Limb (tissue), 2 donors: ENCODE results near the gene MRM3.
"Not testable (repeated sequence)": the region's sequence is repeated elsewhere in the genome, so short reads cannot be mapped to it uniquely, and the experiment has no call there.

Source experiments
- DNase-seq, 2 donors: peaks; one replicate each; pipeline ENCODE4 v3.0.0-alpha.2; 2016; ENCODE audit errors: extremely low spot score in 2 of 2

Gene MRM3

DNA sequence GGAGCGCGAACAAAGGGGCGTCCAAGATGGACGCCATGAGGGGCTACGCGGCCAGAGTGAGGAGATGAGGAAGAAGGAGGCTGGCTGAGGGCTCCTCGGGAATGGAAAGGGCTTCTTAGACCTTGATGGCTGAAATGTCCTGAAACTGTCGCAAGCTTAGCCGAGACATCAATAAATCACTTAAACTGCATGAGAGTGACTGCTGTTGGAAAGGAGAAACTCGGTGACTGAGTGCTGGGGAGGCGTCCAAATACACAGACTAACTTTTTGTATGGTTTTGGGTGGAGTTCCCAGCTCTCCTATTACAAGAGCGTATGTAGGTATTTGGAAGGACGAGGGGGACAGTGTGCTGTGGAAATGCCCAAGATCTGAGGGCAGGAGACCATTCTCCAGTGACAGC is 28.7 kb upstream of the MRM3 start:
- no peak for DNase-seq

DNA sequence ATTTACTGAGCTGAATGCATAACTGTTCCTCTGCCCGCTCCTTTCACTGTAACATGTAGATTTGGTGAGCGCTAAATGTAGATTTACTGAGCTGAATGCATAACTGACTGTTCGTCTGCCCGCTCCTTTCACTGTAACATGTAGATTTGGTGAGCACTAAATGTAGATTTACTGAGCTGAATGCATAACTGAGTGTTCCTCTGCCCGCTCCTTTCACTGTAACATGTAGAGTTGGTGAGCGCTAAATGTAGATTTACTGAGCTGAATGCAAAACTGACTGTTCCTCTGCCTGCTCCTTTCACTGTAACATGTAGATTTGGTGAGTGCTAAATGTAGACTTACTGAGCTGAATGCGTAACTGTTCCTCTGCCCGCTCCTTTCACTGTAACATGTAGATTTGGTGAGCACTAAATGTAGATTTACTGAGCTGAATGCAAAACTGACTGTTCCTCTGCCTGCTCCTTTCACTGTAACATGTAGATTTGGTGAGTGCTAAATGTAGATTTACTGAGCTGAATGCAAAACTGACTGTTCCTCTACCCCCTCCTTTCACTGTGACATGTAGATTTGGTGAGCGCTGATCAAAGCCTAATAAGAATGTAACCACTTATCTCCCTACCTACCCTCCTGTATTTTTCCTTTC is 26.7 kb upstream of the MRM3 start:
- not testable (repeated sequence) for DNase-seq

DNA sequence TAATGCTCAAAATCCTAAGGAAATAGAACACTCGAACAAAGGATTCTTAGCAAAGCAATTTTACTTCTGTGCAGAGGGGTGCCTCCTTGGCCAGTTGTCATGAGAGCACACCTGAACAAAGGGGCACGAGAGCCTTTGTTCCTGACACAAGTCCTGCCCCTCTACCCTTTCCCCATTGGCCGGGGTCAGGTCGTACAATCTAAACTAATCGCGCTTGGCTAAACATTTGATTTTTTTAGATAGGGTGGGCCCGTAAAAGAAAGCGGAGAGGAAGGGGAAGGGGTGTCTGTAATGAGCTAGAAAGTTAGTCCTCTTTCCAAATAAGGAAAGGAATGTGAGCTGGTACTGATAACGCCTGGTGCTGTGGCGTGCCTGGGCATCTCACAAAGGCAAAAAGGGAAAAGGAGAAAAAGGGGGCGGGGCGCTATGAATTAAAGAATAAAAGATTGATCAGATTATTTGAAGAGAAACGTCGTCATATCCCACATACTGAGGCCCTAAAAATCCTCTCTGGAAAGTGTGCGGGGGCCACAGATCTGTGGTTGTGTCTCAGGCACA is 26.1 kb upstream of the MRM3 start:
- not testable (repeated sequence) for DNase-seq

DNA sequence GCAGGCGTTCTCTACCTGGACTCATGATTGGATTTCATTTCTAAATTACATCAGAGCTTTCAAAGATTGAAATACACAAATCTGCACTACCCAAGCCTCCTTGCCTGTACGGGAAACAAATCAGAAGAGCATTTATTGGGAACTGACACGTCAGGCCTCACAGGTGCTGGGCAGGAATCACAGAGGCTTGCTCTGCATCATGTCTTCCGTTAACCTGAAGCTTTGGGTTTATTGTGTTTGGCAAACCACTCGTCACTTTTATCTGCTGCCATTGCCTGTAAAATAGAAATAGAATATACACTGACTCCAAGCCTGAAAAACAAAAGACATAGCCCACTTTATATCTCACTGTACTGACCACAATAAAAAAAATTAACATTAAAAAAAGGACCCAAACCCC is 22.2 kb upstream of the MRM3 start:
- DNase-seq: no peak

DNA sequence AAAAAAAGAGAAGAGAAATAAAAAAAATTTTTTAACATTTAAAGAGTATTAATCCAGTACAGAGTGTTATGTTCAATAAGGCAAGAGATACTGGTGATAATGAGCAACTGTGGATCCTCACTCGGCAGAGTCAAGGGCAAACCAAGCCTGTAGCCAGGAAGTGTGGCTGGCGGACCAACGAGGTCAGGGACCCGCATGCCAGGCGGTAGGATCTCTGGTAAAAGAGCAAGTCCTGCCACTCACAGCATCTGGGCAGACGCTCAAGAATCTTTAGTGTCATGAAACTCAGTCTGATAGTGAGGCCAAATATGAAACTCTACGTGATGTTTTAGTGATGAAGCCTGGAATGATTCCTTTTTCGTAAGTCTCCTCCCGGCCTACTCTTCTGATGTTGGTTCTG is 21.8 kb upstream of the MRM3 start:
- no peak for DNase-seq

DNA sequence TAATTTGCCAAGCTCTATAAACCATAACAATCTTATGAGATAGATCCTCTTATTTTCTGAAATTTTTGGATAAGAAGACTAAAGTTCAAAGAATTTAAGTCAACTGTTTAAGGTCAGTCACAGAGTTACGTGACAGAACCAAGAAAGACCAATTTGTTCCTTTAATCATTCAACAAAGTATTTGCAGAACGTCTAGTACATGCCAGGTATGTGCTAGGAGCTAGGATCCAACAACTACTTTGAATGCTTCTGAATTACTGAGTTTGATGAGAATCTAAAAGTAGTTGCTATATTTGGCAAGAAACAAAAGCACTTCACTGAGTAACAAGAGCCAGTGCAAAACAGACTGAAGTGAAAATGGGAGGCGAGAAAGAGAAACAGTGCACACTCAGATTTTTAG is 15.1 kb upstream of the MRM3 start:
- no peak for DNase-seq

DNA sequence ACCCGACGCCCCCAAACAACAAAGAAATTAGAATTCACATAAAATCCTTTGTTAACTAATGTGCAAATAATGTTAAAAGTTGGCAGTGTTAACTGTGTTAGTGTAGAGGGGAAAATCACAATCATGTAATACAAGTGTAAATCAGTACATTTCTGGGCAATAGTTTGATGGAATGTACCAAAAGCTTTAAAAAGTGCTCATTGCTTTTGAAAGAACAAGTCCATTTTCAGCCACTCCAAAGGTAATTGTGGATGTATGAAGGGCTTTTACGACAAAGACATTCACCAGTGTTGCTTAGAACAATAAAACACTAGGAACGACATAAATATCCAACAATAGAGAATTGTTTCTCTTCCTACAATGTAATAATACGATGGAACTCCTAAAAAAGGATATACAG is 9.1 kb upstream of the MRM3 start:
- no peak for DNase-seq

DNA sequence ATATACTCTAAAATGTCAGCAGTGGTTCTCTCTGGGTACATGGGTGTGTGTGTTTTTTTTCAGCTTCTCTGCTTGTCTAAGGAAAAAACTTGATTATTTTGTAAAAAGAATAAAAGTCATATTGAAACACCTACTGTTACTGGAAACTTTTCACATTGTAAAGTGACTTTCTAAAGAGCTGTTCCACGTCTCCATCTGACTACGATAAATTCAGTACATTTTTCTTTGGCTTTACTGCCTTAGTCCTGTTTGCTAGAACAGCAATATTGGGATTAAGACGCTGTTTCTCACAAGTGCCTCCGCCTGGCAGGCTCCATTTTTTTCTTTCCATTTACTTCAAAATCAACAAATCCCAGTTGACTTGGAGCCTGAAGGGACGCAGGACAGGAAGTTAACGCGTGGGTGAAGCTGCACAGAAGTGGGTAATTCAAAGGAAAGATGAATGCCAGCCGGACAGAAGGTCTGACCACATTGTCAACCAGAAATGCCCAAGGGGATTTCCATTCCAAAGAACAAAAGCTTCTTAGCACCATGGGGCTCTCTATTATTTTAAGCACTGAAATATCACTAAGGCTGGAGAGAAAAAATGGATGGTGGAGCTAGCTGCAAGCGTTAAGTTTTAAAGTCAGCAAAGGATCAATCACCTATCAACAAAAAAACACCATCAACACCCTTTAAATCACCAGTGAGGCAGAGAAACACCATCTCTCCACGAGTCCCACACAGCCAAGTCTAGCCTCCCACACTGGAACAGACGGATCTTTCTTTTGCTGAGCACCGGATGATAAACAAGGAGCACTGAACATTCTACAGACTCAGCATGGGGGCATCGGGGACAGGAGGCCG is 8.5 kb upstream of the MRM3 start:
- no peak for DNase-seq

DNA sequence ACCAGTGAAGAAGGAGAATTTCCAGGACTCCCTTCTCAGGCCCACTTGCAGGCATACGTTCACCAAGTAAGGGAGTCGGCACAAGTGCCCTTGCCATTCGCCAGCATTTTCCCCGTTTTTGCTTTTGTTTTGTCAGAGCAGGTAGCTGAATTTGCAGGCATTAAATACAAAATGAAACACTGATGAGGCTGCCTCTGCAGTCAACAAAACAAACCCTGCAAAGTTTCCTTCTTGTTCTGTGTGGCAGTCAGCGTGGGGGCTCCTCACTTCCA is 7.9 kb upstream of the MRM3 start:
- DNase-seq: no peak

DNA sequence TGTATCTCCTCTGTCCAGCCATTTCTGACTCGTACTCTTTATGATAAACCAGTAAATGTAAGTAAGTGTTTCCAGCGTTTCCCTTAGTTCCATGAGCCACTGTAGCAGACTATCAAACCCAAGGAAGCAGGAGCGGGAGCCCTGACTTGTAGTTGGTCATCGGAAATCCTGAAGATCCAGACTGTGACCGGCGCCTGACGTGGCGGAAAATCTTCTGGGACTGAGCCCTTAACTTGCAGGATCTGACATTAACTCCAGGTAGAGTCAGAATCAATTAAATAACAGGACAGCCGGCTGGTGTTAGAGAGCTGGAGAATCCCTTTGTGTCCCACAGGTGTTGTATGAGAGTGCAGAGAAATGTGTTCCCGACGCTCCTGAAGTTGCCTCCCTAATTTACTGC is 4.1 kb upstream of the MRM3 start:
- no peak for DNase-seq

DNA sequence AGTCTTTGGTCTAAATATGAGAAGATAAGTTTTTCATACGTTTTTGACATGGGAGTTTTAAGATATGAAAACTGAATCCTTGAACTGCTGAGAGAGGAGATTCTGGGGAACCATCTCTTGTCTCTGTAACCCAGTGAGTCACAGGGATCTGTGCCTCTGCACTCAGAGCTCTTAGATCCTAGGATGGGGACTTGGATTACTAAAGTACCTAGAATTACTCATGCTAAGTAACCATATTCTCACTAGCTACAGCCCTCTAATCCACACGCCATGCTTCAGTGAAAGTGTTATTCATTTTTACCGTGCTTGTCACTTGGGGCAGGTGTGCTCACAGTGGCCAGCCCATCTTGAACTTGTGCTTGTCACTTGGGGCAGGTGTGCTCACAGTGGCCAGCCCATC is 2.0 kb downstream of the MRM3 start:
- no peak for DNase-seq

DNA sequence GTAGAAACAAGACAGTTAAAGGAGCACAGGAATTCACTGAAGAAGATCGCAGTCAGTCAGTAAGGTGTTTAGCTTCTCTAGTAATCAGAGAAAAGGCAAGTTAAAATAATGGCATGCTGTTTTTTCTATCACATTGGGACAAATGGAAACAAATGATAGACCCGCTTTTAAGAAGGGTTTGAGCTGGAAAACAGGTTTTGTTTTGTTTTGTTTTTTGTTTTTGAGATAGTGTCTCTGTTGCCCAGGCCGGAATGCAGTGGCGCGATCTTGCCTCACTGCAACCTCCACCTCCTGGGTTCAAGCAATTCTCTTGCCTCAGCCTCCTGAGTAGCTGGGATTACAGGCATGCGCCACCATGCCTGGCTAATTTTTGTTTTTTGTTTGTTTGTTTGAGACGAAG is 3.7 kb downstream of the MRM3 start:
- DNase-seq: not testable (repeated sequence)

DNA sequence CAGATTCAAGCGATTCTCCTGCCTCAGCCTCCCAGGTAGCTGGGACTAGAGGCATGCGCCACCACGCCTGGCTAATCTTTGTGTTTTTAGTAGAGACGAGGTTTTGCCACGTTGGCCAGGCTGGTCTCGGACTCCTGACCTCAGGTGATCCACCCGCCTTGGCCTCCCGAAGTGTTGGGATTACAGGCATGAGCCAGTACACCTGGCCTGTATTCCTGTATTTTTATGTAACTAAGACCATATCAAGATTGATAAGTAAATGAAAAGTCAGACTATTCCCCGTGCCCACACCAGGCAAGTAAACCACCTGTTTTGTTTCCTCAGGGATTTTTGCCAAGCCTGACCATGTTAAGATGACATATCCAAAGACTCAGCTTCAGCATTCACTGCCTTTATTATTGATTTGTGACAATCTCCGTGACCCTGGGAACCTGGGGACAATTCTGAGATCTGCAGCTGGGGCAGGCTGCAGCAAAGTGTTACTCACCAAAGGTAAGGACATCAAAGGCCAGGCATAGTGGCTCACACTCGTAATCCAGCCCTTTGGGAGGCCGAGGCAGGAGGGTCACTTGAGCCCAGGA is 5.6 kb downstream of the MRM3 start:
- DNase-seq: no peak

DNA sequence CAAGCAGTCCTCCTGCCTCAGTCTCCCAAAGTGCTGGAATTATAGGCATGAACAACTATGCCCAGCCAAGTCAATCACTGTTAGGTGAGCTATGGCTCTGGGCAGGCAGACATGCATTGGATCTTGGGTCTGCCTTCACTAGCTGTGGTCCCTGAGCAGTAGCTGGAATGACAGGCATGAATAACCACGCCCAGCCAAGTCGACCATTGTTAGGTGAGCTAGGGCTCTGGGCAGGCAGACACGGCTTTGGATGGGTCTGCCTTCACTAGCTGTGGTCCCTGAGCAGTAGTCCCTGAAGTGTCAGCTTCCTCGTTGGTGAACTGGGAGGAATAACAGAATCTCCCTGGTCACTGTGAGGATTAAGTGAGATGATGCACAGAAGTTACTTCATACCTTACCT is 6.4 kb downstream of the MRM3 start:
- no peak for DNase-seq

DNA sequence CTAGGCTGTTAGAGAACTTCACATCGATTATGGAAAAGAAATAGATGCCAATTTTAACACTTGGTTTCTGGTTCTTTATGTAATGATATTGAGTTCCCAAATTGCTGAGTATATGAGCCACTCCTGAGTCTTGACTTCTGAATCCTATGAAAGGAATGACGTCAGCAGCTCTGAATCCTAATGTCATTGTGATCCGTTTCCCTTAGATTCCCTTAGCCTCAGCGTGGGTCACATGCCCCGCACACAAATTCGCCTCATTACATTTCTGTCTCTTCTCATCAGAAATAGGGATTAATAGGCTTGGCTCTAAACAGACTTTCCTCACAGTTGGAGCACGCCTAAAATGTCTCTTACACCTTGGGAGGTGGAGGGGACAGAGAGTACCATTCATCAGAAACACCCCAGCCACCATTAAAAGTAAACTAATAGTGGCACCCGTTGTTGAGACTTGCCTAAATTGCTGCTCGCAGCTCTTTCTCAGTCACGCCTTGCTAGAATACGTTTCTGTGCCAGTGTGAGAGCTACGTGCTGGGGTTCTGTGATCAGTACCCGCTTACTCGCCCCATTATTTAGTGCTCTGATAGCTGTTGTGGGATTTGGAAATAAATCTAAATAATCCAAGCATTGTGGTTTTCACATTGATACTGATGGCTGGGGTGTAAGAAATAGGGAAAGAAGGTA is 7.1 kb downstream of the MRM3 start:
- no peak for DNase-seq

DNA sequence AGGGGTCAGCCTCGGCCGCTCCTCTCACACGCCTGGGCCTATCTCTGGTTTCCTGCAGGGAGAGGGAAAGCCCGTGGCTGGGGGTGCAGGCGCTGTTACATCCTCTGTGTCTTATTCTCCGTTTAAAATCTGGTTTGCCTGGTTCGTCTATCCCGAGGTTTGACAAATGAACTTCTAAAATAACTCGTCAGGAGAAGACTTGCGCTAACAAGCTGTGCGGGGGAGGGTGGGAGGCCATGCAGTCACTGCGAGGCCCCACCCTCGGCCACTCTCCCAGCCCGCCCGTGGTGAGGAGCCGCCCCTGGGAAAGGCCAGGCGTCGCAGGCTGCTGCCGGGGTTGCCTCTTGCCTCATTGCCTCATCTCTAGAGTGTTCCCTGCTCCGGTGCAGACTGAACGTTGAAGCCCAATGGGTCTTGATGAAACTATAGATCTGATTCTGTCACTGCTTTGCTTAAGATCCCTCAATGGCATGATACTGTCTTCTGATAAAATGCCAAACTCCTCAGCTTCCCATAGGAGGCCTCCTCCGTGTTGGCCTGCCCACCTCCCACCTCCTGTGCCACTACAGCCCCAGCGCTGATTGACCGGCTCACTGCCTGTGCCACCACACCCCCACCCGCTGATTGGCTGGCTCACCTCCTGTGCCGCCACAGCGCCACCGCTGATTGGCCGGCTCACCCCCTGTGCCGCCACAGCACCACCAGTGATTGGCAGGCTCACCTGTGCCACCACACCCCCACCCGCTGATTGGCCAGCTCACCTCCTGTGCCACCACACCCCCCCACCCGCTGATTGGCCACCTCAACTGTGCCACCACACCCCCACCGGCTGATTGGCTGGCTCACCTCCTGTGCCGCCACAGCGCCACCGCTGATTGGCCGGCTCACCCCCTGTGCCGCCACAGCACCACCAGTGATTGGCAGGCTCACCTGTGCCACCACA is 8.0 kb downstream of the MRM3 start:
- DNase-seq: not testable (repeated sequence)

DNA sequence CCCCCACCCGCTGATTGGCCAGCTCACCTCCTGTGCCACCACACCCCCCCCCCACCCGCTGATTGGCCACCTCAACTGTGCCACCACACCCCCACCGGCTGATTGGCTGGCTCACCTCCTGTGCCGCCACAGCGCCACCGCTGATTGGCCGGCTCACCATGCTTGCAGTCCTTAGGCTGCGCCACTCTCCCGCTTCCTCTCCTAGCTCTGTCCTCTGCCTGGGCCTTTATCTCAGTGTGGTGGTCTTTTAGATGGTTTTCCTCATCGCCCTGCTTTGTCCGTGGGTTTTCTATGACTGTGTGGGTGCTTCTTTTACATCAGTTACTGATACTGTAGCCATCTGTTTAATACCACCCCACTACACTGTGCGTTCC is 8.7 kb downstream of the MRM3 start:
- not testable (repeated sequence) for DNase-seq

DNA sequence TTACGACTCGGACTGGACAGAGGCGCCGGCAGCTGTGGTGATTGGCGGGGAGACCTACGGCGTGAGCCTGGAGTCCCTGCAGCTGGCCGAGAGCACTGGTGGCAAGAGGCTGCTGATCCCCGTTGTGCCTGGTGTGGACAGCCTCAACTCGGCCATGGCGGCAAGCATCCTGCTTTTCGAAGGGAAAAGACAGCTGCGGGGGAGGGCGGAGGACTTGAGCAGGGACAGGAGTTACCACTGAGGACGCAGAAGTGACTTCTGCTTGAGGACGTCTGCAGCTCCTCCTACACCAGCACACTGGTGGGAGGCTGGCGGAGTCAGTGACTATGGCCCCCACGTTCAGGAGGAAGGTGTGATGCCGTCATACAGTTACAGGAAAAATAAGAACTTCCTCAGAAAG is 9.7 kb downstream of the MRM3 start:
- DNase-seq: no peak

DNA sequence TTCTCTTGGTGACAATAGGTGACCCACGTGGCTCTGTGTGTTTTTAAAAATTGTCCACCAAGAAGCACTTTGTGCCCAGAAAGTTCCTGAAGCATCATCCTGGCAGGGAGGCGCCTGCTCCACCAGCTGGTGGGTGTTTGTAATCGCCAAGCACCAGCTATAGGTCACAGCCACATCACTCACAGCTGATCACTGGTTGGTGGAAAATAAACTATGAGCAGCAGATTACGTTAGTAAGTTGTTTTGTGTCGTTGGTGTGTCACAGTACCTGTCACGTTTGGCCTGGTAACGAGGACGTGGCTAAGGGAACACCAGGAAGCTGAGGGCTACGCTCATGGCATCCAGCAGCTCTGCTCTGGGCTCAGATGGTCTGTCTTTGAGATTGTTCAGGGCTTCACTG is 10.1 kb downstream of the MRM3 start:
- no peak for DNase-seq

DNA sequence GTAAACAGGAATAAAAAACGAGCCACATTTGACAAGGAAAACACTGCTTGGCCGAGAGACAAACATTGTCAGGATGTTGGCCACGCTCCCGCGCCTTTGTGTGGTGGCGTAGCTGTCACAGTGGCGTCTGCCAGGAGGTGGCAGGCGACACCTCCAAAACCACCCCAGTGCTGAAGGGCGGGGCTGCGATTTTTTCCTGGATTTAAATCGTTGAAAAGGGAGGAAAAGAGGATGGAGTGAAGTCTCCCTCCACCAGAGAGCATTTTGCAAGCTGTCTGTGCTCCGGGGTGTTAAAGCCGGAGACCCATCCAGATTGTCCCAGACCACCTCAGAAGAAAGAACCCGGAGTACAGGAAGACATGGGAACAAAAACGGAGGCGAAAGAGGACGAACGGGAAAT is 12.7 kb downstream of the MRM3 start:
- peak; percentile 80 to 87 for DNase-seq

DNA sequence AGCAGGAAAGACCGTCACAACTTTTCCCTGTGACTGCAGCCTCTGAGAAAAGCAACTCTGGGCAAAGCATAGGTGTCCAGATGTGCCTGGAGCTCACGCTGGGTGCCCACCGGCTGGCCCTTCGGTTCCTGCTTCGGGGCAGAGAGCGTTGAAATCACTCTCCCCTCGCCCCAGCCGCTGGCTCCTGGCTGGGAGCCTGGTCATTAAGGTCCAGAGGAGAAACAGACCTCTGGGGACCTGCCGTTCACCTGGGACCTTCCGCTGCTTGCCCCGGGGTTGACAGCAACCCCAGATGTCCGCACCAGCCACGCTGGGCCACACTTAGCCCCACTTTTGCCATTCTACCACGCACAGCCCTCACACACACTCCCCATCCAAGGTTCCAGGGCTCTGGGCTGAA is 13.1 kb downstream of the MRM3 start:
- DNase-seq: no peak
